SIG-M5 (cell line): ENCODE results near the gene GATAD2A.

Experiments
- DNase-seq: peaks from one replicate; lab custom pipeline; 2025; lab: John Stamatoyannopoulos, UW

Gene GATAD2A

GRCh38 chr19:19545707-19546106 lies 140.2 kb downstream of the GATAD2A start:
- DNase-seq: no peak

GRCh38 chr19:19546751-19547162 lies 141.3 kb downstream of the GATAD2A start:
- no peak for DNase-seq

- no peak for DNase-seq
Observed at GRCh38 chr19:19547674-19548336, 142.3 kb downstream of the GATAD2A start.

- DNase-seq: no peak
Observed at GRCh38 chr19:19548915-19549759, 143.7 kb downstream of the GATAD2A start.

GRCh38 chr19:19549804-19550464 lies 144.5 kb downstream of the GATAD2A start:
- DNase-seq: no peak

GRCh38 chr19:19550485-19550929 lies 145.0 kb downstream of the GATAD2A start:
- no peak for DNase-seq

GRCh38 chr19:19550972-19551852 lies 145.7 kb downstream of the GATAD2A start:
- no peak for DNase-seq

- DNase-seq: no peak
Observed at GRCh38 chr19:19551853-19552192, 146.3 kb downstream of the GATAD2A start.

- no peak for DNase-seq
Observed at GRCh38 chr19:19552798-19553197, 147.3 kb downstream of the GATAD2A start.

GRCh38 chr19:19553670-19554069 lies 148.2 kb downstream of the GATAD2A start:
- DNase-seq: no peak

GRCh38 chr19:19554074-19555023 lies 148.9 kb downstream of the GATAD2A start:
- DNase-seq: no peak

- no peak for DNase-seq
Observed at GRCh38 chr19:19558055-19558454, 152.6 kb downstream of the GATAD2A start.
